ENCODE results near the gene TIGD4. TPM values are rescaled to one million over a fixed set of nuclear protein-coding genes. Genes with fewer than 3 reads are reported as not detected.

TIGD4 gene
- total RNA-seq, 1 donor from 2014 or later = 1.0 TPM

- Histone ChIP-seq H3K27me3 (ENCODE audit: low read depth) (no peaks in the 10 kb centered on the region), H3K36me3 (no peaks in the 10 kb centered on the region), H3K4me1 (no peaks in the 10 kb centered on the region), H3K9me3 (no peaks in the 10 kb centered on the region), H3K27ac (no peak overlapping the region), H3K4me3 (no peak overlapping the region)
- intact Hi-C loops (cut with DNase I) = no loop called here
- no peak for TF ChIP-seq CTCF (IDR thresholded peaks at IDR 0.05)
- ATAC-seq (no peak), DNase-seq (no peak)
Measured at GRCh38 chr4:152738827-152739226, 40.7 kb downstream of the TIGD4 start.

DNA sequence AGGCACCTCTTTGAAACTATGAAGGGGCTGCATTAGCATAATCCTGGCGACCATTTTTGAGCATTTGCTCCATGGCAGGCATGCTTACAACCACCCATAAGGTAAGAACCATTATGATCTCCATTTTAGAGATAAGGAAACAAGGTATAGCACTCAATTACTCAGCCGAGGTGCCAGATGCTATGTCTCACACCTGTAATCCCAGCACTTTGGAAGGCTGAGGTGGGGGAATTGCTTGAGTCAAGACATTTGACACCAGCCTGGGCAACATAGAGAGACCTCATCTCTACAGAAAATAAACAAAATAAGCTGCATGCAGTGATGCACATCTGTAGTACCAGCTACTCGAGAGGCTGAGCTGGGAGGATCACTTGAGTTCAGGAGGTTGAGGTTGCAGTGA, 43.6 kb downstream of the TIGD4 start:
- no peak for DNase-seq
- H3K9me3 ChIP-seq = no peaks in the 10 kb centered on the region
- no peak for TF ChIP-seq CTCF (IDR thresholded peaks at IDR 0.05)
- no peaks in the 10 kb centered on the region for H3K27me3 ChIP-seq (ENCODE audit: low read depth)
- no peak overlapping the region for H3K4me3 ChIP-seq
- intact Hi-C loops (cut with DNase I) = no loop called here
- H3K27ac ChIP-seq = no peak overlapping the region
- no peaks in the 10 kb centered on the region for H3K4me1 ChIP-seq
- no peak for ATAC-seq
- H3K36me3 ChIP-seq = no peaks in the 10 kb centered on the region

- Histone ChIP-seq H3K27me3 (ENCODE audit: low read depth) (no peaks in the 10 kb centered on the region), H3K4me1 (no peaks in the 10 kb centered on the region), H3K36me3 (no peaks in the 10 kb centered on the region), H3K4me3 (no peak overlapping the region), H3K27ac (no peak overlapping the region), H3K9me3 (no peaks in the 10 kb centered on the region)
- peak; percentile 51 for TF ChIP-seq CTCF (IDR thresholded peaks at IDR 0.05)
- intact Hi-C loops (cut with DNase I) = no loop called here
- DNase-seq = no peak
- peak in 1 of 2 donors; percentile 46 for ATAC-seq
Measured at GRCh38 chr4:152735396-152735859, 44.1 kb downstream of the TIGD4 start.

- Histone ChIP-seq H3K27ac (no peak overlapping the region), H3K36me3 (no peaks in the 10 kb centered on the region), H3K4me3 (no peak overlapping the region), H3K4me1 (no peaks in the 10 kb centered on the region), H3K27me3 (ENCODE audit: low read depth) (no peaks in the 10 kb centered on the region), H3K9me3 (no peaks in the 10 kb centered on the region)
- intact Hi-C loops (cut with DNase I) = no loop called here
- TF ChIP-seq CTCF (IDR thresholded peaks at IDR 0.05) = no peak
- DNase-seq (no peak), ATAC-seq (no peak)
Measured at GRCh38 chr4:152734699-152735050, 44.9 kb downstream of the TIGD4 start.

DNA sequence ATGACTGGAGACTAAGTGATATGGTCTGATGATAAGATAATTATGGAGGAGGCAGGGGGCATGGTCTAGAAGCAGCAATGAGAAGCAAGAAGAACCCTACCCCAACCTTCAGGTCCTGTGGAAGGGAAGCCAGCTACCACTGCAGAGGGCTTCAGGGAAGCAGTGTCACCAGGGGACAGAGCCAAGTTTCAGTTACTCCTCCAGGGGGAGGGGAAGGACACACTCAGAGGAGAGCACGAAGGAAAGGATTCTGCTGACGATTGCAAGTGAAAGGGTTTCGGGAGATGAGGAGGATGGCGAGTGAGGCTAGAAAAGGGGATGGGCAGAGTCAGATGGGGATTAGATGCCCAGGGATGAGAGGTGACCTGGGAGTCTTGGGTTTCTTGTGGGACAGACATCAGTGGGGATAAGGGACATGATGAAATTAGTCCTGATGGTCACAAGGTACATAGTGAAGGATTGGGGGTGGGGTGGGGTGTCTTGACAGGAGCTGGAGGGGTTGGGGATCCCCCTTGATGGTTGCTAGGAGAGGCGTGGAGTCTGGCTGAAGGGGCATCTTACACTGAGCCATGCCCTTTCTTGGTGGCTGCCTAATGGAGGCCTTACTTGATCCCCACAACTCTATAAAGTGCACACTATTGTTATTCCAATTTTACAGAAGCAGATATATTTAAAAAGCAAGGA, 45.4 kb downstream of the TIGD4 start:
- no peak for TF ChIP-seq CTCF (IDR thresholded peaks at IDR 0.05)
- no peaks in the 10 kb centered on the region for H3K27me3 ChIP-seq (ENCODE audit: low read depth)
- DNase-seq = no peak
- no peaks in the 10 kb centered on the region for H3K9me3 ChIP-seq
- ATAC-seq = no peak
- H3K4me3 ChIP-seq = no peak overlapping the region
- no peaks in the 10 kb centered on the region for H3K4me1 ChIP-seq
- no peaks in the 10 kb centered on the region for H3K36me3 ChIP-seq
- intact Hi-C loops (cut with DNase I) = no loop called here
- no peak overlapping the region for H3K27ac ChIP-seq

Measured in lower lobe of right lung (tissue), 2 donors.